Transverse colon (tissue), 4 donors: Measurements from ENCODE around the gene HAGHL. TPM values are rescaled to one million over a fixed set of nuclear protein-coding genes. Genes with fewer than 3 reads are reported as not detected.

Experiments
- DNase-seq: peaks from one replicate; pipeline ENCODE4 v3.0.0-alpha.2; 2019
- H3K27ac ChIP-seq, 4 donors: fragments of 200-600 bp; sonication (generic); 2 replicates each; pipeline ENCODE4 v1.5.1; 2016 to 2018; ENCODE audit warnings: inconsistent platforms in 4 of 4
- H3K27me3 ChIP-seq: fragments of 200-600 bp; sonication (generic); 2 replicates; pipeline ENCODE4 v1.5.1; 2017; ENCODE audit warnings: inconsistent platforms
- H3K36me3 ChIP-seq, 4 donors: fragments of 200-600 bp; sonication (generic); 2 replicates each; pipeline ENCODE4 v1.5.1; 2017 to 2019; ENCODE audit warnings: inconsistent platforms in 4 of 4
- H3K4me1 ChIP-seq, 4 donors: fragments of 200-600 bp; sonication (generic); 2 replicates each; pipeline ENCODE4 v1.5.1; 2017 to 2020; ENCODE audit warnings: inconsistent platforms in 4 of 4
- H3K4me3 ChIP-seq, 4 donors: fragments of 200-600 bp; sonication (generic); 1 replicate in 1 of 4; 2 replicates in 3 of 4; pipeline versions ENCODE4 v1.5.1 to v1.6.1; 2017 to 2019; ENCODE audit warnings: inconsistent platforms in 4 of 4
- H3K9me3 ChIP-seq, 2 donors: fragments of 200-600 bp; sonication (generic); 2 replicates each; pipeline ENCODE4 v1.5.1; 2017 to 2019; ENCODE audit warnings: inconsistent platforms in 2 of 2
- EP300 ChIP-seq: sonication (generic); formaldehyde crosslinking; IDR thresholded peaks from one replicate; pipeline ENCODE4 v1.6.1; 2017; ENCODE audit warnings: antibody characterized with exemption, low read depth
- POLR2A ChIP-seq: fragments of 450-650 bp; IDR thresholded peaks from one replicate; pipeline ENCODE4 v1.6.1; 2016; ENCODE audit warnings: antibody characterized with exemption, mild to moderate bottlenecking, moderate library complexity
- POLR2AphosphoS5 ChIP-seq, 3 donors: sonication (generic); formaldehyde crosslinking; IDR thresholded peaks; one replicate each; pipeline ENCODE4 v1.6.1; 2016; ENCODE audit warnings: antibody characterized with exemption in 3 of 3
- WGBS, 2 donors: methylation state at CpG; one replicate each; pipeline ENCODE4 v1.1.5; 2018; ENCODE audit warnings: low coverage in 1 of 2; 5-methylcytosine and 5-hydroxymethylcytosine counted together
- in situ Hi-C, 4 donors: fragments of 200-750 bp; cut with MboI; loops; one replicate each; pipeline versions ENCODE4 v1.15.0 to v1.15.1; 2017; ENCODE audit warnings: low sequenced_read_pairs in 3 of 4, low pct_ligation_motif_present in 1 of 4, low pct_unique_long_range_greater_than_20kb in 1 of 4
- intact Hi-C: fragments of 100-400 bp; cut with DNase I; formaldehyde crosslinking; loops from one replicate; pipeline ENCODE4 v1.15.1; 2023; ENCODE audit warnings: low total_unique reads
- total RNA-seq, 4 donors: library from RNA; depleted of rRNA; stranded (reverse); fragments of >200 nt; gene quantifications; one replicate each; pipeline ENCODE4 v1.1.0, GENCODE V29; 2016
- TF ChIP-seq, protein P1 (sequence below), 5 experiments: fragments of 200-600 bp in 3 of 5; fragments of 450-650 bp in 2 of 5; sonication (generic) in 3 of 5; IDR thresholded peaks; 1 replicate in 2 of 5; 2 replicates in 3 of 5; pipeline ENCODE4 v1.5.1; 2016 to 2017; ENCODE audit warnings: antibody characterized with exemption in 5 of 5, inconsistent platforms in 3 of 5, mild to moderate bottlenecking in 2 of 5, moderate library complexity in 1 of 5

Gene HAGHL
- total RNA-seq, 4 donors from 2014 or later: 1.2 to 12.3 (median 5.5) TPM

DNA sequence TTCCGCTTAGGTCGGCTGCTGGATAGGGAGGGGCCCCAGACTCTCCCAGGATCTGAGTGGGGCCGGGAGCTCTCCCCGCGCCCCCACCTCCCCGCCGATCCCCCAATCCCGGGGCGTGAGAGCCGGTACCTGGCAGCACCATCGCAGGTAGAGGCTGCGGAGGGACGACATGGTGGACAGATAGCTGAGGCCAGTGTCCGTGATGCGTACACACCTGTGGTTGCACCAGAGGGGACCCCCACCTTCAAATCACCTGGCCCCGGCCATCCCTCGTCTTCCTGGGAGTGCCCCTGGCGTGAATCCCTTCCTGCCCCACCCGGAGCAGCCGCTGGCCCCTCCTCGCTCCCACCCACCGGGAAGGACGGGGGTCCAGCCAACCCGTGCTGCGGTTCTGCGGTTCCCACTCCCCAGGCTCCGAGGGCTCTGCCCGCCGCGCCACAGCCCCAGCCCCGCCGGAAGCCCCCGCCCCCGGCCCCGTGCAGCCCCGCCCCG is 32.0 kb upstream of the HAGHL start:
- in situ Hi-C loops (no loop called here), intact Hi-C loops (no loop called here)
- Histone ChIP-seq H3K4me3 (peak overlapping the region in 2 of 4 donors; percentile 32 to 34), H3K27me3 (peaks cover 66% of the 10 kb centered on the region), H3K36me3 (no peaks in the 10 kb centered on the region), H3K27ac (peak overlapping the region in 1 of 4 donors; percentile 48), H3K9me3 (no peaks in the 10 kb centered on the region), H3K4me1 (peaks cover 12 to 37% (median 30%) of the 10 kb centered on the region in 4 donors)
- 4% methylated on average over 20 of the region's 37 CpGs; no CpG with 5 or more reads in 1 of the 2 donors for WGBS, 2 donors
- TF ChIP-seq POLR2A: no peak
- no peak for TF ChIP-seq EP300
- TF ChIP-seq, protein P1, sequence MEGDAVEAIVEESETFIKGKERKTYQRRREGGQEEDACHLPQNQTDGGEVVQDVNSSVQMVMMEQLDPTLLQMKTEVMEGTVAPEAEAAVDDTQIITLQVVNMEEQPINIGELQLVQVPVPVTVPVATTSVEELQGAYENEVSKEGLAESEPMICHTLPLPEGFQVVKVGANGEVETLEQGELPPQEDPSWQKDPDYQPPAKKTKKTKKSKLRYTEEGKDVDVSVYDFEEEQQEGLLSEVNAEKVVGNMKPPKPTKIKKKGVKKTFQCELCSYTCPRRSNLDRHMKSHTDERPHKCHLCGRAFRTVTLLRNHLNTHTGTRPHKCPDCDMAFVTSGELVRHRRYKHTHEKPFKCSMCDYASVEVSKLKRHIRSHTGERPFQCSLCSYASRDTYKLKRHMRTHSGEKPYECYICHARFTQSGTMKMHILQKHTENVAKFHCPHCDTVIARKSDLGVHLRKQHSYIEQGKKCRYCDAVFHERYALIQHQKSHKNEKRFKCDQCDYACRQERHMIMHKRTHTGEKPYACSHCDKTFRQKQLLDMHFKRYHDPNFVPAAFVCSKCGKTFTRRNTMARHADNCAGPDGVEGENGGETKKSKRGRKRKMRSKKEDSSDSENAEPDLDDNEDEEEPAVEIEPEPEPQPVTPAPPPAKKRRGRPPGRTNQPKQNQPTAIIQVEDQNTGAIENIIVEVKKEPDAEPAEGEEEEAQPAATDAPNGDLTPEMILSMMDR (IDR thresholded peaks at IDR 0.05): no peak
- no peak for TF ChIP-seq POLR2AphosphoS5 (IDR thresholded peaks at IDR 0.05)
- no peak for DNase-seq

DNA sequence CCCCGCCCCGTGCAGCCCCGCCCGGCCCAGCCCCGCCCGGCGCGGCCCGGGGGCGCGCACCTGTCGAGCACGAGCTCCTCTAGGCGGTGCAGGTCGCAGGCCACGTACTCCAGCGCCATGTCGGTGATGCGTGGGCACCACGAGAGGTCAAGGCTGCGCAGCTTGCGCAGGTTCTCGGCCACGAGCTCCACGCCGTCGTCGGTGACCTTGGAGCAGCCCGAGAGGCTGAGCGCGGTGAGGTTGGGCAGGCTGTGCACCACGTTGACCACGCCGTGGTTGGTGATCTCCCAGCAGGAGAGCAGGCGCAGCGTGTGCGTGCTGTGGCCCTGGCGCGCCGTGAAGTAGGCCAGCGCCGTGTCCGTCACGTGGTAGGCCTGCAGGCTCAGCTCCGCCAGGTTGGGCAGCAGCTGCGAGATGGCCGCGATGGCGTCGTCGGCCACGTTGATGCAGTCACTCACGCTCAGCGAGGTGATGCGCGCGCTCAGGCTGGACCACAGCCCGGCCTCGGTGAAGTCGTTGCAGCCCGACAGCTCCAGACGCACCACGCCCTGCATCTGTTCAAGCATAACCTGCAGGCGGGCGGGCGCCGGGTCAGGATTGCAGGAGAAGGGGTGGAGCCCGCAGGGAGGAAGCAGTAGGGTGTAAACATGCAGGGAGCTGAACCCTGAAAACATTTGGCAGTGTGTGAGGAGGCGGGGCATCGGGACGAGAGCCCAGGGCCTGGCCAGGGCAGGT is 31.4 kb upstream of the HAGHL start:
- Histone ChIP-seq H3K27me3 (peaks cover 72% of the 10 kb centered on the region), H3K4me1 (peaks cover 12 to 34% (median 28%) of the 10 kb centered on the region in 4 donors), H3K27ac (peak overlapping the region; percentile 57 to 79 (median 68)), H3K36me3 (no peaks in the 10 kb centered on the region), H3K4me3 (peak overlapping the region in 2 of 4 donors; percentile 32 to 34), H3K9me3 (no peaks in the 10 kb centered on the region)
- WGBS, 2 donors: 1% methylated on average over 36 of the region's 71 CpGs; no CpG with 5 or more reads in 1 of the 2 donors
- intact Hi-C loops: no loop called here
- in situ Hi-C loops: no loop called here
- peak; percentile 91 for DNase-seq
- TF ChIP-seq POLR2AphosphoS5 (IDR thresholded peaks at IDR 0.05): peak; percentile 12 to 50 (median 27)
- peak; percentile 24 for TF ChIP-seq POLR2A
- TF ChIP-seq, protein P1 (IDR thresholded peaks at IDR 0.05): peak in 1 of 5 experiments; percentile 18
- TF ChIP-seq EP300: no peak

DNA sequence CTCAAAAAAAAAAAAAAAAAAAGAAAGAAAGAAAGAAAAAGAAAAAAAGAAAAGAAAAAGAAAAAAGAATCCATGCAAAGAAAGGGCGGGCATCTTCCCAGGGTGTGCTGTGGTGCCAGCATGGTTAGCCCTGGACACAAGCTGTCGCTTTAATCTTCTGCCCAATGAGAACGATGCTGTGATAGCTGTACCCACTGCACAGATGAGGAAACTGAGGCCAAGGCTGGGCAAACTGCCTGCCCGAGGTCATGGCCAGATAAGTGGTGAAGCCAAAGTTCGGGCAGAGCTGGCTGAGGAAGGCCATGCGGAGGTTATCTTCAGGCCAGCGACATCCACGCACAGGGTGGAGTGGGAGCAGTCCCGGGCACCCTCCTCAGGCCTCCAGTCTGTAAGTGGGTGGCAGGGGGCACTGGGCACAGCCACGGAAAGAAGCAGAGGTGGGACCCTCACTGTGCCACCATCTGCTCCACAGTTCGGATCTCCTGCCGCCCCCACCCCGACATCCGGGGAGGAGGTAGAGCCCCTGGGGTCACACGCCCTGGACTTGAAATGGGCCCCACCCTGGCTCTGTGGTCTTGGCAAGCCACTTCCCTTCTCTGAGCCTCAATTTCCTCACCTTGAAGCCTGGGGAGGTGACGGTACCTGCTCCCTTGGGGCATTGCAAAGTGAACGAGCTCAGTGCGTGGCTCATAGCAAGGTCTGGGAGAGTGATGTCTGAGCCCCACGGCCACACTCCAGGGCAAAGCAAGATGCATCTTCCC is 27.8 kb upstream of the HAGHL start:
- intact Hi-C loops: no loop called here
- in situ Hi-C loops: no loop called here
- H3K4me1 ChIP-seq: peaks cover 12 to 31% (median 24%) of the 10 kb centered on the region in 4 donors
- H3K27ac ChIP-seq: no peak overlapping the region
- TF ChIP-seq POLR2AphosphoS5 (IDR thresholded peaks at IDR 0.05): no peak
- TF ChIP-seq, protein P1 (IDR thresholded peaks at IDR 0.05): no peak
- no peak for TF ChIP-seq EP300
- no peak for TF ChIP-seq POLR2A
- H3K36me3 ChIP-seq: no peaks in the 10 kb centered on the region
- no peak for DNase-seq
- H3K27me3 ChIP-seq: peaks cover 81% of the 10 kb centered on the region
- H3K4me3 ChIP-seq: no peak overlapping the region
- 47 to 94% methylated on average over 3 to 16 of the region's 19 CpGs for WGBS, 2 donors
- H3K9me3 ChIP-seq: no peaks in the 10 kb centered on the region
